NT2/D1 (cell line): ENCODE measurements around the gene PGP.

Experiments used
- SUZ12 ChIP-seq: IDR thresholded peaks from 2 replicates; pipeline ENCODE4 v1.6.1; 2011; ENCODE audit not compliant: insufficient read length, insufficient read depth; ENCODE audit errors: extremely low read depth
- YY1 ChIP-seq: IDR thresholded peaks from 2 replicates; pipeline ENCODE4 v1.6.1; 2011; ENCODE audit not compliant: insufficient read length, insufficient read depth
- ZNF274 ChIP-seq: IDR thresholded peaks from 2 replicates; pipeline ENCODE4 v1.6.1; 2011; ENCODE audit warnings: mild to moderate bottlenecking, low read depth, low read length

DNA sequence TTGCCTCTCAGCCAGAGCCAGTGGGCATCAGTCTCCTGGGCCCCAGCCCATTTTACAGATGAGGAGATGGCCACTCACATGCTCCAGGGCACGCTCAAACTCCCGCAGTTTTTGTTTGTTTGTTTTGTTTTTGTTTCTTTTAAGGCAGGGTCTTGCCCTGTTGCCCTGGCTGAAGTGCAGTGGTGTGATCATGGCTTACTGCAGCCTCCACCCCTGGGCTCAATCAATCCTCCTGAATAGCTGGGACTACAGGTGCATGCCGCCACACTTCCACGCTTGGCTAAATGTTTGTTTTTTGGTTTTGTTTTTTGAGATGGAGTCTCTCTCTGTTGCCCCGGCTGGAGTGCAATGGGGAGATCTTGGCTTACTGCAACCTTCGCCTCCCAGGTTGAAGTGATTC is 12.3 kb upstream of the PGP start:
- TF ChIP-seq SUZ12 = no peak
- TF ChIP-seq ZNF274 = no peak
- no peak for TF ChIP-seq YY1
